HepG2 (cell line): ENCODE results near the gene SAE1. TPM values are rescaled to one million over a fixed set of nuclear protein-coding genes. Genes with fewer than 3 reads are reported as not detected.
A peak's percentile ranks its signal among the peaks of the same experiment; 100 is the strongest.

ENCODE experiments used
- BCLAF1 ChIP-seq: fragments of 450-650 bp; IDR thresholded peaks from 2 replicates; pipeline ENCODE4 v1.6.1; 2017; ENCODE audit warnings: mild to moderate bottlenecking
- CBX5 ChIP-seq: sonication (generic); formaldehyde crosslinking; IDR thresholded peaks from 2 replicates; pipeline ENCODE4 v1.4.0; 2020; ENCODE audit warnings: missing genetic modification reagents, borderline replicate concordance
- EED ChIP-seq: sonication (generic); formaldehyde crosslinking; IDR thresholded peaks from 2 replicates; pipeline ENCODE4 v1.5.0; 2020; ENCODE audit warnings: mild to moderate bottlenecking, missing genetic modification reagents
- HIC2 ChIP-seq: sonication (generic); formaldehyde crosslinking; IDR thresholded peaks from 2 replicates; pipeline ENCODE4 v1.9.0; 2022; ENCODE audit warnings: low read depth, missing genetic modification reagents
- IRF2 ChIP-seq: IDR thresholded peaks from 2 replicates; pipeline ENCODE4 v1.6.1; 2018; ENCODE audit warnings: missing genetic modification reagents, missing compliant biosample characterization
- KLF9 ChIP-seq: IDR thresholded peaks from 2 replicates; pipeline ENCODE4 v1.6.1; 2016; ENCODE audit warnings: low read depth
- KMT2B ChIP-seq: IDR thresholded peaks from 2 replicates; pipeline ENCODE4 v1.6.1; 2016; ENCODE audit warnings: missing genetic modification reagents, missing compliant biosample characterization
- NBN ChIP-seq: fragments of 450-650 bp; conservative IDR thresholded peaks from 2 replicates; pipeline ENCODE4 v1.6.1; 2017
- PAF1 ChIP-seq: IDR thresholded peaks from 2 replicates; pipeline ENCODE4 v1.6.1; 2016; ENCODE audit warnings: missing genetic modification reagents, missing compliant biosample characterization
- TSC22D2 ChIP-seq: sonication (generic); formaldehyde crosslinking; IDR thresholded peaks from 2 replicates; pipeline ENCODE4 v1.5.1; 2020; ENCODE audit warnings: missing genetic modification reagents, mild to moderate bottlenecking, borderline replicate concordance
- ZBTB21 ChIP-seq: sonication (generic); formaldehyde crosslinking; IDR thresholded peaks from 2 replicates; pipeline ENCODE4 v1.4.0; 2020; ENCODE audit warnings: missing genetic modification reagents
- ZBTB42 ChIP-seq: sonication (generic); formaldehyde crosslinking; IDR thresholded peaks from 2 replicates; pipeline ENCODE4 v1.5.0; 2020; ENCODE audit warnings: mild to moderate bottlenecking, missing genetic modification reagents
- ZBTB46 ChIP-seq: sonication (generic); formaldehyde crosslinking; IDR thresholded peaks from 2 replicates; pipeline ENCODE4 v1.4.0; 2020; ENCODE audit warnings: mild to moderate bottlenecking, missing genetic modification reagents, borderline replicate concordance
- ZFP36L2 ChIP-seq: sonication (generic); formaldehyde crosslinking; IDR thresholded peaks from 2 replicates; pipeline ENCODE4 v1.4.0; 2020; ENCODE audit warnings: missing genetic modification reagents
- ZNF18 ChIP-seq: sonication (generic); formaldehyde crosslinking; IDR thresholded peaks from 2 replicates; pipeline ENCODE4 v1.8.0; 2022; ENCODE audit warnings: mild to moderate bottlenecking, missing genetic modification reagents; ENCODE audit not compliant: insufficient replicate concordance
- ZNF274 ChIP-seq: sonication (generic); formaldehyde crosslinking; IDR thresholded peaks from 2 replicates; pipeline ENCODE4 v1.5.1; 2020; ENCODE audit warnings: mild to moderate bottlenecking, missing genetic modification reagents
- ZNF33A ChIP-seq: sonication (generic); formaldehyde crosslinking; IDR thresholded peaks from 2 replicates; pipeline ENCODE4 v1.5.1; 2020; ENCODE audit warnings: missing genetic modification reagents, mild to moderate bottlenecking, moderate library complexity, borderline replicate concordance
- ZNF770 ChIP-seq: sonication (generic); formaldehyde crosslinking; IDR thresholded peaks from 2 replicates; pipeline ENCODE4 v1.5.0; 2020; ENCODE audit warnings: mild to moderate bottlenecking, missing genetic modification reagents
- ZNF878 ChIP-seq: sonication (generic); formaldehyde crosslinking; IDR thresholded peaks from 2 replicates; pipeline ENCODE4 v1.8.1; 2023; ENCODE audit warnings: mild to moderate bottlenecking, missing genetic modification reagents, moderate library complexity
- polyA plus RNA-seq, 8 experiments: library from polyadenylated mRNA; depleted of rRNA in 3 of 8; stranded (reverse) in 7 of 8; unstranded in 1 of 8; fragments of >200 nt; fragmentation: Illumina TruSeq in 4 of 8; extraction: Trizol in 4 of 8; gene quantifications; 2 replicates each; pipeline versions ENCODE4 v1.2.1 to v1.2.3, GENCODE V29; 2011 to 2016; ENCODE audit warnings: low read depth in 4 of 8, missing spikeins in 1 of 8, mixed read lengths in 1 of 8; ENCODE audit not compliant: insufficient read depth in 1 of 8
- total RNA-seq, 5 experiments: library from RNA; depleted of rRNA; stranded (reverse); fragments of >200 nt; fragmentation: Illumina TruSeq; extraction: Trizol; gene quantifications; 2 replicates each; pipeline ENCODE4 v1.2.3, GENCODE V29; 2016; ENCODE audit warnings: low read depth in 1 of 5

Gene SAE1
- total and polyA plus RNA-seq, 2 of the 13 experiments (the other 11 are each of a cell fraction or from before 2014, with no cell fraction given) = 87.6 to 197 TPM

DNA sequence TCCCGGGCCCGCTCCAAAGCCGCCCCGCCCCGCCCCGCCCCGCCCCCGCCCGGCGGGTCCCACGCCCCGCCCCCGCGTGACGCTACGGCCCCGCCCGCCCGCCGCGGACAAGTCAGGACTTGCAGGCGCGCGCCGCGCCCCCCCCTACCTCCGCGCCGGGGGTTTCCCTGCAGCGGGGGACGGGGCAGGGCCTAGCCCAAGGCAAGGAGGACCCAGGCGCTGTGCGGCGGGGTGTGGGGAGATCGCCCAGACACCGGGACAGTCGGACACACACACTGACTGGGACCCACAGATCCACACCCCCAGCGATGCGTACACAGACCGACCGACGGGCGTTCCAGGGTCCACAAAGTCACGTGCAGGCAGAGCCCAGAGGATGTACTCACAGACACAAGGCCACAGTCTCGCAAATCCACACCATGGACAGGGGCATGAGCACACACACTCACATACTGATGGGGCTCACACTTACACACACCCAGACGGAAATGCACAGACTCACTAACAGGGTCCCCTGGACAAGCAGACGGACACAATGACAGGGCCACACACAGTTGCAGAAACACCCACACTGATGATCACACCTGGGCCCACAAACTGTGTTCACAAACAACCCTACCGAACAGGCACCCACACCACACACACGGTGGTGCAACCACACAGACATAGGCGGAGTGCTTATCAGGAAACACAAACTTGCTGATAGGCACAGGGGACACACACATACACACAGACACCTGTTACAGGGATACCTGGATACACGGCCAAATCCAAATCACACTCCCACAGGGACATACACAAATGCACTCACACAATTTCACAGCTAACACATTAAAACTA, 100.8 kb downstream of the SAE1 start (continued):
- TF ChIP-seq CBX5 = peak; percentile 58; the same call in 1 of the 2 replicates
- TF ChIP-seq HIC2 (CRISPR knock-in tag) = peak; percentile 43; the same call in 1 of the 2 replicates
- TF ChIP-seq EED (CRISPR knock-in tag) = peak; percentile 81; the same call in 1 of the 2 replicates
- TF ChIP-seq ZBTB21 (CRISPR knock-in tag) = no peak
- TF ChIP-seq TSC22D2 = no peak
- no peak for TF ChIP-seq KMT2B
- TF ChIP-seq ZNF33A (CRISPR knock-in tag) = no peak
- TF ChIP-seq BCLAF1 = no peak
- TF ChIP-seq KLF9 (CRISPR knock-in tag) = no peak
- TF ChIP-seq ZBTB46 (CRISPR knock-in tag) = no peak
- 0 out of 2 replicates have a peak, but pooled peaks have one; percentile 50 for TF ChIP-seq ZNF770 (CRISPR knock-in tag)
- no peak for TF ChIP-seq ZNF878 (CRISPR knock-in tag)
- TF ChIP-seq IRF2 (CRISPR knock-in tag) = peak; percentile 81
- peak; percentile 67 for TF ChIP-seq ZNF18 (CRISPR knock-in tag)
- TF ChIP-seq PAF1 = no peak
- TF ChIP-seq ZNF274 (CRISPR knock-in tag) = no peak
- no peak for TF ChIP-seq ZFP36L2 (CRISPR knock-in tag)
- no peak for TF ChIP-seq ZBTB42 (CRISPR knock-in tag)
- no peak for TF ChIP-seq NBN
